HepG2 (cell line): ENCODE results near the gene COPS8. TPM values are rescaled to one million over a fixed set of nuclear protein-coding genes. Genes with fewer than 3 reads are reported as not detected.
A peak's percentile ranks its signal among the peaks of the same experiment; 100 is the strongest.

Experiments used
- BHLHE40 ChIP-seq: IDR thresholded peaks from 2 replicates; pipeline ENCODE4 v1.6.1; 2011; ENCODE audit warnings: low read length, improper control_type of control experiment
- DMAP1 ChIP-seq: IDR thresholded peaks from 2 replicates; pipeline ENCODE4 v1.6.1; 2016
- DMTF1 ChIP-seq: sonication (generic); formaldehyde crosslinking; IDR thresholded peaks from 2 replicates; pipeline ENCODE4 v1.4.0; 2020; ENCODE audit warnings: mild to moderate bottlenecking, missing genetic modification reagents
- FOXK2 ChIP-seq: fragments of 450-650 bp; IDR thresholded peaks from 2 replicates; pipeline ENCODE4 v1.6.1; 2016
- HNF4G ChIP-seq, 2 experiments: sonication (generic) in 1 of 2; formaldehyde crosslinking in 1 of 2; IDR thresholded peaks; 2 replicates each; pipeline versions ENCODE4 v1.4.0 to v1.6.1; 2011 to 2020; ENCODE audit warnings: borderline replicate concordance in 2 of 2, low read depth in 2 of 2, mild to moderate bottlenecking in 2 of 2, low read length in 1 of 2, missing genetic modification reagents in 1 of 2, moderate library complexity in 1 of 2
- JUN ChIP-seq: sonication (generic); formaldehyde crosslinking; IDR thresholded peaks from 2 replicates; pipeline ENCODE4 v1.4.0; 2020; ENCODE audit warnings: mild to moderate bottlenecking, missing genetic modification reagents
- MAFF ChIP-seq: IDR thresholded peaks from 2 replicates; pipeline ENCODE4 v1.6.1; 2011; ENCODE audit warnings: low read depth, low read length, improper control_type of control experiment
- MTA1 ChIP-seq: sonication (generic); formaldehyde crosslinking; IDR thresholded peaks from 2 replicates; pipeline ENCODE4 v1.4.0; 2020; ENCODE audit warnings: missing genetic modification reagents, mild to moderate bottlenecking, borderline replicate concordance
- PRPF4 ChIP-seq: fragments of 200-400 bp; formaldehyde crosslinking; IDR thresholded peaks from 2 replicates; pipeline ENCODE4 v1.6.1; 2016; ENCODE audit warnings: low read length, low read depth; ENCODE audit not compliant: poor library complexity, severe bottlenecking
- SOX5 ChIP-seq: IDR thresholded peaks from 2 replicates; pipeline ENCODE4 v1.6.1; 2016; ENCODE audit warnings: borderline replicate concordance
- TOE1 ChIP-seq: sonication (generic); formaldehyde crosslinking; IDR thresholded peaks from 2 replicates; pipeline ENCODE4 v1.4.0; 2020; ENCODE audit warnings: mild to moderate bottlenecking, missing genetic modification reagents
- TOPORS ChIP-seq: sonication (generic); formaldehyde crosslinking; IDR thresholded peaks from 2 replicates; pipeline ENCODE4 v1.8.0; 2023; ENCODE audit warnings: mild to moderate bottlenecking, missing genetic modification reagents
- ZFP91 ChIP-seq: sonication (generic); formaldehyde crosslinking; IDR thresholded peaks from 2 replicates; pipeline ENCODE4 v1.9.0; 2022; ENCODE audit warnings: missing genetic modification reagents, mild to moderate bottlenecking, borderline replicate concordance
- ZNF276 ChIP-seq: sonication (generic); formaldehyde crosslinking; IDR thresholded peaks from 2 replicates; pipeline ENCODE4 v1.4.0; 2020; ENCODE audit warnings: mild to moderate bottlenecking, low read depth, missing genetic modification reagents
- ZNF280D ChIP-seq: sonication (generic); formaldehyde crosslinking; IDR thresholded peaks from 2 replicates; pipeline ENCODE4 v1.5.1; 2020; ENCODE audit warnings: mild to moderate bottlenecking, missing genetic modification reagents
- ZNF562 ChIP-seq: sonication (generic); formaldehyde crosslinking; IDR thresholded peaks from 2 replicates; pipeline ENCODE4 v1.8.0; 2022; ENCODE audit warnings: missing genetic modification reagents, borderline replicate concordance
- ZNF709 ChIP-seq: sonication (generic); formaldehyde crosslinking; IDR thresholded peaks from 2 replicates; pipeline ENCODE4 v1.5.0; 2020; ENCODE audit warnings: mild to moderate bottlenecking, missing genetic modification reagents
- ZNF724P ChIP-seq: sonication (generic); formaldehyde crosslinking; IDR thresholded peaks from 2 replicates; pipeline ENCODE4 v1.8.0; 2022; ENCODE audit warnings: missing genetic modification reagents, borderline replicate concordance
- ZNF839 ChIP-seq: sonication (generic); formaldehyde crosslinking; IDR thresholded peaks from 2 replicates; pipeline ENCODE4 v1.4.0; 2020; ENCODE audit warnings: missing genetic modification reagents, mild to moderate bottlenecking, borderline replicate concordance
- polyA plus RNA-seq, 8 experiments: library from polyadenylated mRNA; depleted of rRNA in 3 of 8; stranded (reverse) in 7 of 8; unstranded in 1 of 8; fragments of >200 nt; fragmentation: Illumina TruSeq in 4 of 8; extraction: Trizol in 4 of 8; gene quantifications; 2 replicates each; pipeline versions ENCODE4 v1.2.1 to v1.2.3, GENCODE V29; 2011 to 2016; ENCODE audit warnings: low read depth in 4 of 8, missing spikeins in 1 of 8, mixed read lengths in 1 of 8; ENCODE audit not compliant: insufficient read depth in 1 of 8
- total RNA-seq, 5 experiments: library from RNA; depleted of rRNA; stranded (reverse); fragments of >200 nt; fragmentation: Illumina TruSeq; extraction: Trizol; gene quantifications; 2 replicates each; pipeline ENCODE4 v1.2.3, GENCODE V29; 2016; ENCODE audit warnings: low read depth in 1 of 5

Gene COPS8
- total and polyA plus RNA-seq, 2 of the 13 experiments (the other 11 are each of a cell fraction or from before 2014, with no cell fraction given) = 86.3 to 96.6 TPM

GRCh38 chr2:237085248-237086221 is at the start of gene COPS8 (continued):
- TF ChIP-seq ZNF280D (CRISPR knock-in tag) (0 out of 2 replicates have a peak, but pooled peaks have one; percentile 75), ZNF562 (CRISPR knock-in tag) (no peak), ZNF709 (0 out of 2 replicates have a peak, but pooled peaks have one; percentile 48), PRPF4 (no peak), TOPORS (CRISPR knock-in tag) (peak; percentile 67; the same call in 1 of the 2 replicates), HNF4G (IDR thresholded peaks at IDR 0.05; ENCODE audit: borderline replicate concordance, low read depth, low read length) (no peak), HNF4G (CRISPR knock-in tag; IDR thresholded peaks at IDR 0.05; ENCODE audit: borderline replicate concordance, low read depth) (peak; percentile 43), FOXK2 (peak; percentile 60), DMAP1 (CRISPR knock-in tag) (peak; percentile 93), MAFF (no peak), MTA1 (CRISPR knock-in tag) (peak; percentile 95; the same call in 1 of the 2 replicates), ZNF276 (CRISPR knock-in tag) (no peak), JUN (CRISPR knock-in tag) (peak; percentile 54; the same call in 1 of the 2 replicates), SOX5 (CRISPR knock-in tag) (peak; percentile 74), TOE1 (CRISPR knock-in tag) (peak; percentile 69), ZNF839 (peak; percentile 98), DMTF1 (CRISPR knock-in tag) (peak; percentile 81; the same call in 1 of the 2 replicates), BHLHE40 (peak; percentile 54; the same call in 1 of the 2 replicates), ZNF724P (CRISPR knock-in tag) (peak; percentile 52; the same call in 1 of the 2 replicates), ZFP91 (CRISPR knock-in tag) (peak; percentile 98)
